Measurements from ENCODE around the gene CCDC91.

Gene CCDC91

GRCh38 chr12:28479683-28480082 lies 289.4 kb downstream of the CCDC91 start:
- in situ Hi-C loops (cut with HindIII; ENCODE audit: low pct_unique_long_range_greater_than_20kb, low sequenced_read_pairs): no loop called here
- no peak for TF ChIP-seq JUND (IDR thresholded peaks at IDR 0.05; ENCODE audit: low read depth)

GRCh38 chr12:28484156-28484555 lies 293.9 kb downstream of the CCDC91 start:
- DNase-seq (ENCODE audit: low read depth in 1 of 2, low spot score in 1 of 2): no peak
- TF ChIP-seq JUND (IDR thresholded peaks at IDR 0.05; ENCODE audit: low read depth): no peak
- in situ Hi-C loops (cut with HindIII; ENCODE audit: low pct_unique_long_range_greater_than_20kb, low sequenced_read_pairs): no loop called here

More at GRCh38 chr12:28479683-28480082, 289.4 kb downstream of the CCDC91 start:
- no peak for DNase-seq (ENCODE audit: low read depth in 1 of 2, low spot score in 1 of 2)

- TF ChIP-seq JUND (IDR thresholded peaks at IDR 0.05; ENCODE audit: low read depth): no peak
- in situ Hi-C loops (cut with HindIII; ENCODE audit: low pct_unique_long_range_greater_than_20kb, low sequenced_read_pairs): no loop called here
- DNase-seq (ENCODE audit: low read depth in 1 of 2, low spot score in 1 of 2): no peak
Measured at GRCh38 chr12:28486521-28486920, 296.3 kb downstream of the CCDC91 start.

- in situ Hi-C loops (cut with HindIII; ENCODE audit: low pct_unique_long_range_greater_than_20kb, low sequenced_read_pairs): no loop called here
- no peak for DNase-seq (ENCODE audit: low read depth in 1 of 2, low spot score in 1 of 2)
- TF ChIP-seq JUND (IDR thresholded peaks at IDR 0.05; ENCODE audit: low read depth): no peak
Measured at GRCh38 chr12:28489246-28489645, 299.0 kb downstream of the CCDC91 start.

GRCh38 chr12:28497889-28498411 lies 307.7 kb downstream of the CCDC91 start:
- in situ Hi-C loops (cut with HindIII; ENCODE audit: low pct_unique_long_range_greater_than_20kb, low sequenced_read_pairs): no loop called here
- peak in 1 of 2 experiments; percentile 66 for DNase-seq (ENCODE audit: low read depth in 1 of 2, low spot score in 1 of 2)

GRCh38 chr12:28498850-28499249 lies 308.6 kb downstream of the CCDC91 start:
- in situ Hi-C loops (cut with HindIII; ENCODE audit: low pct_unique_long_range_greater_than_20kb, low sequenced_read_pairs): no loop called here
- no peak for TF ChIP-seq JUND (IDR thresholded peaks at IDR 0.05; ENCODE audit: low read depth)
- no peak for DNase-seq (ENCODE audit: low read depth in 1 of 2, low spot score in 1 of 2)

More at GRCh38 chr12:28497889-28498411, 307.7 kb downstream of the CCDC91 start:
- no peak for TF ChIP-seq JUND (IDR thresholded peaks at IDR 0.05; ENCODE audit: low read depth)

GRCh38 chr12:28500373-28501024 lies 310.2 kb downstream of the CCDC91 start:
- no peak for DNase-seq (ENCODE audit: low read depth in 1 of 2, low spot score in 1 of 2)
- in situ Hi-C loops (cut with HindIII; ENCODE audit: low pct_unique_long_range_greater_than_20kb, low sequenced_read_pairs): no loop called here
- no peak for TF ChIP-seq JUND (IDR thresholded peaks at IDR 0.05; ENCODE audit: low read depth)

- in situ Hi-C loops (cut with HindIII; ENCODE audit: low pct_unique_long_range_greater_than_20kb, low sequenced_read_pairs): no loop called here
- TF ChIP-seq JUND (IDR thresholded peaks at IDR 0.05; ENCODE audit: low read depth): no peak
- no peak for DNase-seq (ENCODE audit: low read depth in 1 of 2, low spot score in 1 of 2)
Measured at GRCh38 chr12:28506271-28506670, 316.0 kb downstream of the CCDC91 start.

- TF ChIP-seq JUND (IDR thresholded peaks at IDR 0.05; ENCODE audit: low read depth): no peak
- in situ Hi-C loops (cut with HindIII; ENCODE audit: low pct_unique_long_range_greater_than_20kb, low sequenced_read_pairs): no loop called here
- DNase-seq (ENCODE audit: low read depth in 1 of 2, low spot score in 1 of 2): no peak
Measured at GRCh38 chr12:28507033-28507432, 316.8 kb downstream of the CCDC91 start.

GRCh38 chr12:28507867-28508266 lies 317.6 kb downstream of the CCDC91 start:
- no peak for DNase-seq (ENCODE audit: low read depth in 1 of 2, low spot score in 1 of 2)
- no peak for TF ChIP-seq JUND (IDR thresholded peaks at IDR 0.05; ENCODE audit: low read depth)
- in situ Hi-C loops (cut with HindIII; ENCODE audit: low pct_unique_long_range_greater_than_20kb, low sequenced_read_pairs): no loop called here

GRCh38 chr12:28512406-28512805 lies 322.1 kb downstream of the CCDC91 start:
- DNase-seq (ENCODE audit: low read depth in 1 of 2, low spot score in 1 of 2): no peak
- in situ Hi-C loops (cut with HindIII; ENCODE audit: low pct_unique_long_range_greater_than_20kb, low sequenced_read_pairs): no loop called here
- TF ChIP-seq JUND (IDR thresholded peaks at IDR 0.05; ENCODE audit: low read depth): no peak

- no peak for TF ChIP-seq JUND (IDR thresholded peaks at IDR 0.05; ENCODE audit: low read depth)
- in situ Hi-C loops (cut with HindIII; ENCODE audit: low pct_unique_long_range_greater_than_20kb, low sequenced_read_pairs): no loop called here
- DNase-seq (ENCODE audit: low read depth in 1 of 2, low spot score in 1 of 2): no peak
Measured at GRCh38 chr12:28512876-28513275, 322.6 kb downstream of the CCDC91 start.

GRCh38 chr12:28513983-28514382 lies 323.7 kb downstream of the CCDC91 start:
- no peak for DNase-seq (ENCODE audit: low read depth in 1 of 2, low spot score in 1 of 2)
- in situ Hi-C loops (cut with HindIII; ENCODE audit: low pct_unique_long_range_greater_than_20kb, low sequenced_read_pairs): no loop called here
- no peak for TF ChIP-seq JUND (IDR thresholded peaks at IDR 0.05; ENCODE audit: low read depth)

GRCh38 chr12:28517101-28517500 lies 326.8 kb downstream of the CCDC91 start:
- in situ Hi-C loops (cut with HindIII; ENCODE audit: low pct_unique_long_range_greater_than_20kb, low sequenced_read_pairs): no loop called here
- TF ChIP-seq JUND (IDR thresholded peaks at IDR 0.05; ENCODE audit: low read depth): no peak
- DNase-seq (ENCODE audit: low read depth in 1 of 2, low spot score in 1 of 2): no peak
